ENCODE measurements around the gene TRIM46. TPM values are rescaled to one million over a fixed set of nuclear protein-coding genes. Genes with fewer than 3 reads are reported as not detected.

TRIM46 gene
- total and polyA plus RNA-seq, 2 experiments from 2014 or later = 8.1 to 15.4 TPM

- Histone ChIP-seq H3K36me3 (ENCODE audit: insufficient read depth) (no peaks in the 10 kb centered on the region), H3K4me2 (peak overlapping the region; percentile 43; the same call in 1 of the 2 replicates), H2AFZ (no peak overlapping the region), H3K79me2 (replicated peaks; ENCODE audit: insufficient read depth) (no peaks in the 10 kb centered on the region), H3K4me1 (ENCODE audit: insufficient read depth) (peaks cover 17% of the 10 kb centered on the region), H3K9me2 (ENCODE audit: insufficient read depth) (no peaks in the 10 kb centered on the region), H3K27me3 (ENCODE audit: insufficient read depth) (no peaks in the 10 kb centered on the region), H3F3A (replicated peaks; ENCODE audit: low read depth) (0 out of 2 replicates have a peak, but pooled peaks cover 3% of the 10 kb centered on the region), H4K20me1 (replicated peaks; ENCODE audit: insufficient read depth) (no peaks in the 10 kb centered on the region), H3K4me3 (no peak overlapping the region), H3K27ac (ENCODE audit: low read depth) (no peak overlapping the region)
- ATAC-seq (peak; percentile 61), DNase-seq (ENCODE audit: low spot score) (peak; percentile 48)
- TF ChIP-seq ZNF462 (CRISPR knock-in tag; IDR thresholded peaks at IDR 0.05) = no peak
- no peak for TF ChIP-seq REST (IDR thresholded peaks at IDR 0.05; ENCODE audit: unreplicated experiment)
- no peak for TF ChIP-seq NANOG (IDR thresholded peaks at IDR 0.05; ENCODE audit: borderline replicate concordance)
- TF ChIP-seq CREB1 (CRISPR knock-in tag; IDR thresholded peaks at IDR 0.05; ENCODE audit: low read depth) = no peak
- no peak for TF ChIP-seq ETS1 (IDR thresholded peaks at IDR 0.05)
- TF ChIP-seq POLR2AphosphoS5 (IDR thresholded peaks at IDR 0.05; ENCODE audit: low read depth) = no peak
- no peak for TF ChIP-seq EZH2 (IDR thresholded peaks at IDR 0.05; ENCODE audit: low read depth, unreplicated experiment)
- no peak for TF ChIP-seq EZH2phosphoT487 (IDR thresholded peaks at IDR 0.05; ENCODE audit: unreplicated experiment)
- TF ChIP-seq STAT1 (IDR thresholded peaks at IDR 0.05; ENCODE audit: unreplicated experiment) = no peak
- no peak for TF ChIP-seq CTCF (conservative IDR thresholded peaks at IDR 0.05; ENCODE audit: low read depth in 2 of 2)
- no peak for TF ChIP-seq JUNB (IDR thresholded peaks at IDR 0.05; ENCODE audit: unreplicated experiment)
- TF ChIP-seq ZNF331 (CRISPR knock-in tag; IDR thresholded peaks at IDR 0.05; ENCODE audit: low read depth) = no peak
- no peak for TF ChIP-seq ZNF114 (CRISPR knock-in tag; IDR thresholded peaks at IDR 0.05)
- Mint-ChIP-seq H3K4me3 (peak overlapping the region; percentile 47), H3K9me3 (0 out of 3 replicates have a peak, but pooled peaks cover 2% of the 10 kb centered on the region), H3K27ac (peak overlapping the region; percentile 59), H3K27me3 (ENCODE audit: insufficient read depth, low read depth, poor library complexity) (peaks cover 20% of the 10 kb centered on the region), H3K4me1 (peaks cover 30% of the 10 kb centered on the region), H3K36me3 (ENCODE audit: low read depth) (peaks cover 22% of the 10 kb centered on the region)
Observed at GRCh38 chr1:155186067-155186793, 12.6 kb downstream of the TRIM46 start.

All from GM23338 (cell line).